K562 (cell line): Measurements from ENCODE around the gene ZNF774. TPM values are rescaled to one million over a fixed set of nuclear protein-coding genes. Genes with fewer than 3 reads are reported as not detected.

ENCODE experiments used
- ATAC-seq: fragments of 200-7000 bp; cut with Tn5 transposase; 3 replicates; pipeline ENCODE4 v1.9.1; 2020; ENCODE audit warnings: moderate library complexity
- BruUV-seq: library from RNA; stranded (reverse); fragments of 400-500 nt; replicated peaks from 2 replicates; lab custom pipeline; 2021; lab: Mats Ljungman, UMichigan
- CTCF ChIA-PET: fragments of 300-600 bp; formaldehyde crosslinking; extraction: SDS; loops from one replicate; lab custom pipeline; 2021; ENCODE audit warnings: low intra/inter-chr PET ratio; lab: Yijun Ruan, JAX
- POLR2A ChIA-PET: fragments of 300-600, 350-650 bp; sonication (Branson Sonifier 250); formaldehyde crosslinking; extraction: SDS; loops from one replicate; lab custom pipeline; 2021; ENCODE audit warnings: antibody characterized with exemption, inconsistent platforms; lab: Yijun Ruan, JAX
- DNase-seq, 4 experiments: peaks; one replicate each; pipeline versions ENCODE4 v3.0.0 to v3.0.0-alpha.2; 2011 to 2018; ENCODE audit warnings: low spot score in 3 of 4, mixed read lengths in 3 of 4; ENCODE audit errors: extremely low read depth in 1 of 4
- FAIRE-seq: peaks from 2 replicates; lab custom pipeline; 2011; peaks lifted over from hg19 to GRCh38; lab: Jason Lieb, UNC
- H2AFZ ChIP-seq: 2 replicates; pipeline ENCODE4 v1.6.0; 2011; ENCODE audit warnings: low read depth, low read length, control low read depth, inconsistent platforms
- H3K27ac ChIP-seq: fragments of 200-600 bp; 3 replicates; pipeline ENCODE4 v1.8.0; 2011; ENCODE audit warnings: low read depth, mild to moderate bottlenecking, control low read depth, inconsistent platforms, low read length, moderate library complexity, mixed read lengths; ENCODE audit errors: extremely low read depth
- H3K27me3 ChIP-seq, 2 experiments: fragments of 300-600 bp in 1 of 2; 2 replicates in 1 of 2; 3 replicates in 1 of 2; pipeline versions ENCODE4 v1.6.0 to v1.8.0; 2011; ENCODE audit warnings: inconsistent platforms in 2 of 2, low read length in 2 of 2, mild to moderate bottlenecking in 1 of 2, mixed read lengths in 1 of 2, moderate library complexity in 1 of 2; ENCODE audit not compliant: control insufficient read depth in 2 of 2, insufficient read depth in 2 of 2
- H3K36me3 ChIP-seq: fragments of 300-600 bp; 3 replicates; pipeline ENCODE4 v1.8.0; 2011; ENCODE audit warnings: mild to moderate bottlenecking, low read length, inconsistent platforms; ENCODE audit not compliant: control insufficient read depth, insufficient read depth
- H3K4me1 ChIP-seq, 2 experiments: fragments of 200-600 bp in 1 of 2; replicated peaks in 1 of 2; 2 replicates in 1 of 2; 3 replicates in 1 of 2; pipeline versions ENCODE4 v1.5.1 to v1.8.0; 2011; ENCODE audit warnings: inconsistent platforms in 2 of 2, low read length in 2 of 2, mild to moderate bottlenecking in 1 of 2, mixed read lengths in 1 of 2, moderate library complexity in 1 of 2; ENCODE audit not compliant: control insufficient read depth in 2 of 2, insufficient read depth in 2 of 2
- H3K4me2 ChIP-seq: 2 replicates; pipeline ENCODE4 v1.6.1; 2011; ENCODE audit warnings: low read length, control low read depth, inconsistent platforms, mixed read lengths; ENCODE audit not compliant: insufficient read depth
- H3K4me3 ChIP-seq: fragments of 200-600 bp; sonication (generic), shearing (Covaris generic); 2 replicates; pipeline ENCODE4 v1.5.1; 2016; ENCODE audit warnings: control low read depth, inconsistent platforms
- H3K79me2 ChIP-seq: fragments of 200-600 bp; 3 replicates; pipeline ENCODE4 v1.8.0; 2011; ENCODE audit warnings: low read length, inconsistent platforms; ENCODE audit not compliant: control insufficient read depth, insufficient read depth
- H3K9ac ChIP-seq, 2 experiments: 2 replicates each; pipeline versions ENCODE4 v1.6.0 to v1.6.1; 2011; ENCODE audit warnings: low read depth in 2 of 2, low read length in 2 of 2, control low read depth in 1 of 2, inconsistent platforms in 1 of 2, mild to moderate bottlenecking in 1 of 2, mixed read lengths in 1 of 2; ENCODE audit not compliant: insufficient read depth in 1 of 2
- H3K9me1 ChIP-seq: one replicate; pipeline ENCODE4 v1.6.0; 2011; ENCODE audit warnings: inconsistent platforms, mild to moderate bottlenecking, low read length, moderate library complexity; ENCODE audit not compliant: control insufficient read depth, insufficient read depth
- H3K9me3 ChIP-seq: replicated peaks from 2 replicates; pipeline ENCODE4 v1.5.1; 2011; ENCODE audit warnings: low read depth, low read length, inconsistent platforms; ENCODE audit not compliant: control insufficient read depth, insufficient read depth
- H4K20me1 ChIP-seq: replicated peaks from 2 replicates; pipeline ENCODE4 v1.6.1; 2011; ENCODE audit warnings: low read length, inconsistent platforms, mixed read lengths; ENCODE audit not compliant: control insufficient read depth, insufficient read depth
- ERF ChIP-seq: fragments of 450-650 bp; formaldehyde crosslinking; IDR thresholded peaks from 2 replicates; pipeline ENCODE4 v1.4.0; 2020; ENCODE audit warnings: mild to moderate bottlenecking, mixed read lengths
- SRSF9 ChIP-seq: fragments of 200-400 bp; formaldehyde crosslinking; IDR thresholded peaks from 2 replicates; pipeline ENCODE4 v1.6.1; 2017; ENCODE audit warnings: low read depth, low read length, borderline replicate concordance
- STAT5B ChIP-seq: fragments of 250-450 bp; sonication (Bioruptor Pico); IDR thresholded peaks from 2 replicates; pipeline ENCODE4 v1.8.0; 2021; ENCODE audit warnings: mild to moderate bottlenecking, inconsistent platforms
- ZNF592 ChIP-seq: fragments of 450-650 bp; IDR thresholded peaks from 2 replicates; pipeline ENCODE4 v1.6.1; 2017; ENCODE audit warnings: antibody characterized with exemption, mild to moderate bottlenecking
- WGBS: fragments of 100-300 bp; shearing (Covaris generic); methylation state at CpG from one replicate; pipeline ENCODE4 v1.1.6; 2016; ENCODE audit warnings: low coverage, mixed read lengths; ENCODE audit not compliant: insufficient coverage; ENCODE audit errors: missing lambda C conversion rate; 5-methylcytosine and 5-hydroxymethylcytosine counted together
- in situ Hi-C: fragments of 300-500 bp; cut with MboI; formaldehyde crosslinking; loops from 4 replicates; pipeline ENCODE4 v1.15.0; 2018; ENCODE audit warnings: inconsistent platforms, mixed read lengths
- intact Hi-C: fragments of 100-400 bp; cut with micrococcal nuclease; formaldehyde crosslinking; loops from 2 replicates; pipeline ENCODE4 v1.14.2; 2022
- polyA plus RNA-seq, 8 experiments: library from polyadenylated mRNA; depleted of rRNA in 4 of 8; stranded (reverse) in 5 of 8; unstranded in 3 of 8; fragments of >200 nt; fragmentation: Nextera tagmentation in 2 of 8; fragmentation: Illumina TruSeq in 1 of 8; extraction: Ambion mirVana in 2 of 8; extraction: Trizol in 1 of 8; gene quantifications; 2 replicates each; pipeline versions ENCODE4 v1.2.1 to v1.2.3, GENCODE V29; 2011 to 2014; ENCODE audit warnings: inconsistent platforms in 1 of 8, missing spikeins in 1 of 8
- total RNA-seq, 7 experiments: library from RNA; depleted of rRNA in 6 of 7; stranded (reverse); fragments of >200 nt in 6 of 7; fragmentation: Illumina TruSeq in 2 of 7; extraction: Trizol in 2 of 7; gene quantifications; 2 replicates each; pipeline versions ENCODE4 v1.2.1 to v1.2.3, GENCODE V29; 2011 to 2021; ENCODE audit warnings: low replicate concordance in 1 of 7

The ZNF774 gene
- total and polyA plus RNA-seq, 9 of the 15 experiments (the other 6 are each of a cell fraction or from before 2014, with no cell fraction given): 0.32 to 2.0 (median 1.2) TPM

GRCh38 chr15:90348456-90348855, 3.6 kb upstream of the ZNF774 start (continued):
- no peak for TF ChIP-seq ZNF592
- TF ChIP-seq ERF: no peak
- TF ChIP-seq SRSF9: no peak

GRCh38 chr15:90349072-90349471, 3.0 kb upstream of the ZNF774 start:
- Histone ChIP-seq H3K9me1 (no peaks in the 10 kb centered on the region), H3K27me3 (no peaks in the 10 kb centered on the region), H3K9ac (no peak overlapping the region), H3K79me2 (peaks cover 4% of the 10 kb centered on the region; the same call in 1 of the 3 replicates), H3K4me3 (no peak overlapping the region)
- intact Hi-C loops: no loop called here
- POLR2A ChIA-PET: no interaction called here
- TF ChIP-seq STAT5B: no peak
- TF ChIP-seq, all 486 proteins: peak for 0
- Histone ChIP-seq H3K27ac (no peak overlapping the region), H4K20me1 (no peaks in the 10 kb centered on the region), H3K4me2 (no peak overlapping the region), H3K36me3 (no peaks in the 10 kb centered on the region), H2AFZ (no peak overlapping the region), H3K9me3 (no peaks in the 10 kb centered on the region), H3K4me1 (peaks cover 3 to 13% of the 10 kb centered on the region in 2 experiments; a peak in 4 of 5 replicates)
- no TSS peak for BruUV-seq
- ATAC-seq: no peak
- CTCF ChIA-PET: no interaction called here
- no peak for DNase-seq
- in situ Hi-C loops: no loop called here
- WGBS: 61% methylated on average over 16 of the region's 21 CpGs
- no peak for FAIRE-seq
